ENCODE results near the gene OR9K2. TPM values are rescaled to one million over a fixed set of nuclear protein-coding genes. Genes with fewer than 3 reads are reported as not detected.
"Not testable (repeated sequence)": the region's sequence is repeated elsewhere in the genome, so short reads cannot be mapped to it uniquely, and the experiment has no call there.

OR9K2 gene
- polyA plus RNA-seq, 3 donors = not detected

GRCh38 chr12:55171445-55171844 is 45.2 kb downstream of the OR9K2 start:
- no peaks in the 10 kb centered on the region for H3K4me1 Mint-ChIP-seq
- 100% methylated on average over 1 of the region's 2 CpGs for WGBS (ENCODE audit: insufficient coverage)

DNA sequence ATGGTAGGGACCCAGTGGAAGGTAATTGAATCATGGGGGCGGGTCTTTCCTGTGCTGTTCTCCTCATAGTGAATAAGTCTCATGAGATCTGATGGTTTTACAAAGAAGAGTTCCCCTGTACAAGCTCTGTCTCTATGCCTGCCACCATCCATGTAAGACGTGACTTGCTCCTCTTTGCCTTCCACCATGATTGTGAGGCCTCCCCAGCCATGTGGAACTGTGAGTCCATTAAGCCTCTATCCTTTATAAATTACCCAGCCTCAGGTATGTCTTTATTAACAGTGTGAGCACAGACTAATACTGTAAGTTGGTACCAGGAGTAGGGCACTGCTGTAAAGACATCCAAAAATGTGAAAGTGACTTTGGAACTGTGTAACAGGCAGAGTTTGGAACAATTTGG is 45.6 kb downstream of the OR9K2 start:
- H3K36me3 ChIP-seq (replicated peaks in 1 of 2; ENCODE audit: control insufficient read depth in 1 of 2, insufficient read depth in 2 of 2, low read length in 2 of 2); H3K4me2 ChIP-seq (replicated peaks; ENCODE audit: extremely low read depth, low read length, poor library complexity, severe bottlenecking); H3K9me3 Mint-ChIP-seq; H3K4me1 Mint-ChIP-seq; H4K20me1 ChIP-seq (ENCODE audit: insufficient read depth, low read length); H2AFZ ChIP-seq (ENCODE audit: insufficient read depth, low read depth, low read length, poor library complexity, severe bottlenecking); H3K4me1 ChIP-seq (ENCODE audit: control insufficient read depth in 1 of 2, insufficient read depth in 2 of 2, low read length in 2 of 2); intact Hi-C loops (cut with micrococcal nuclease); H3K9me3 ChIP-seq (replicated peaks in 1 of 2; ENCODE audit: control insufficient read depth in 1 of 2, insufficient read depth in 1 of 2, low read length in 2 of 2); H3K9ac ChIP-seq (ENCODE audit: insufficient read depth, low read length, poor library complexity, severe bottlenecking); H3K36me3 Mint-ChIP-seq; H3K27me3 ChIP-seq (ENCODE audit: control insufficient read depth in 2 of 2, insufficient read depth in 2 of 2, low read length in 2 of 2); DNase-seq; H3K27me3 Mint-ChIP-seq (ENCODE audit: low read depth in 3 of 3); H3K4me3 ChIP-seq (replicated peaks in 1 of 3; ENCODE audit: low read depth in 2 of 3, low read length in 3 of 3); H3K79me2 ChIP-seq (ENCODE audit: insufficient read depth, low read length); H3K27ac ChIP-seq (ENCODE audit: low read depth in 1 of 2, low read length in 2 of 2); H3K4me3 Mint-ChIP-seq; H3K27ac Mint-ChIP-seq: not testable (repeated sequence)
- no CpG with 5 or more reads among the region's 2 CpGs for WGBS (ENCODE audit: insufficient coverage)

More at GRCh38 chr12:55171445-55171844, 45.2 kb downstream of the OR9K2 start:
- Histone ChIP-seq H3K4me2 (replicated peaks; ENCODE audit: extremely low read depth, low read length, poor library complexity, severe bottlenecking) (no peak overlapping the region), H3K9ac (ENCODE audit: insufficient read depth, low read length, poor library complexity, severe bottlenecking) (no peak overlapping the region), H3K27me3 (ENCODE audit: control insufficient read depth in 2 of 2, insufficient read depth in 2 of 2, low read length in 2 of 2) (peaks cover 2 to 4% of the 10 kb centered on the region in 2 donors), H2AFZ (ENCODE audit: insufficient read depth, low read depth, low read length, poor library complexity, severe bottlenecking) (no peak overlapping the region), H3K79me2 (ENCODE audit: insufficient read depth, low read length) (no peaks in the 10 kb centered on the region), H3K36me3 (replicated peaks in 1 of 2; ENCODE audit: control insufficient read depth in 1 of 2, insufficient read depth in 2 of 2, low read length in 2 of 2) (no peaks in the 10 kb centered on the region), H3K27ac (ENCODE audit: low read depth in 1 of 2, low read length in 2 of 2) (no peak overlapping the region), H3K4me1 (ENCODE audit: control insufficient read depth in 1 of 2, insufficient read depth in 2 of 2, low read length in 2 of 2) (no peaks in the 10 kb centered on the region), H3K4me3 (replicated peaks in 1 of 3; ENCODE audit: low read depth in 2 of 3, low read length in 3 of 3) (no peak overlapping the region), H4K20me1 (ENCODE audit: insufficient read depth, low read length) (no peaks in the 10 kb centered on the region), H3K9me3 (replicated peaks in 1 of 2; ENCODE audit: control insufficient read depth in 1 of 2, insufficient read depth in 1 of 2, low read length in 2 of 2) (no peaks in the 10 kb centered on the region)
- H3K4me3 Mint-ChIP-seq = no peak overlapping the region
- intact Hi-C loops (cut with micrococcal nuclease) = no loop called here
- H3K9me3 Mint-ChIP-seq = peaks cover 2 to 6% (median 3%) of the 10 kb centered on the region in 7 donors
- H3K27me3 Mint-ChIP-seq (ENCODE audit: low read depth in 3 of 3) = peaks cover 2 to 8% (median 5%) of the 10 kb centered on the region in 3 donors
- H3K36me3 Mint-ChIP-seq = no peaks in the 10 kb centered on the region
- no peak overlapping the region for H3K27ac Mint-ChIP-seq
- no peak for DNase-seq
- TF ChIP-seq CTCF (IDR thresholded peaks at IDR 0.05) = no peak

Data from CD14-positive monocyte (primary cell).